Keratinocyte (primary cell): ENCODE data around the gene FADS3. TPM values are rescaled to one million over a fixed set of nuclear protein-coding genes. Genes with fewer than 3 reads are reported as not detected.

Source experiments
- DNase-seq: peaks from one replicate; pipeline ENCODE4 v3.0.0-alpha.2; 2011; ENCODE audit warnings: low read depth, missing footprints, low spot score
- FAIRE-seq: peaks from 2 replicates; lab custom pipeline; 2011; peaks lifted over from hg19 to GRCh38; lab: Jason Lieb, UNC
- H2AFZ ChIP-seq: 2 replicates; pipeline ENCODE4 v1.6.0; 2012; ENCODE audit warnings: low read length, control low read depth, inconsistent platforms; ENCODE audit not compliant: control insufficient read depth
- H3K27ac ChIP-seq: 2 replicates; pipeline ENCODE4 v1.5.1; 2011; ENCODE audit warnings: low read length; ENCODE audit not compliant: control insufficient read depth, insufficient read depth
- H3K27me3 ChIP-seq: 3 replicates; pipeline ENCODE4 v1.6.0; 2011; ENCODE audit warnings: low read length; ENCODE audit not compliant: control insufficient read depth, insufficient read depth; ENCODE audit errors: extremely low read depth
- H3K36me3 ChIP-seq, 2 experiments: 2 replicates in 1 of 2; 3 replicates in 1 of 2; pipeline ENCODE4 v1.5.1; 2011; ENCODE audit warnings: low read length in 2 of 2, mild to moderate bottlenecking in 1 of 2; ENCODE audit not compliant: control insufficient read depth in 2 of 2, insufficient read depth in 2 of 2; ENCODE audit errors: extremely low read depth in 1 of 2
- H3K4me1 ChIP-seq: 3 replicates; pipeline ENCODE4 v1.5.1; 2011; ENCODE audit warnings: low read length; ENCODE audit not compliant: control insufficient read depth, insufficient read depth; ENCODE audit errors: extremely low read depth
- H3K4me2 ChIP-seq: 3 replicates; pipeline ENCODE4 v1.6.0; 2011; ENCODE audit warnings: low read depth, low read length; ENCODE audit not compliant: control insufficient read depth, insufficient read depth; ENCODE audit errors: extremely low read depth
- H3K4me3 ChIP-seq, 3 experiments: fragments of 200-600 bp in 1 of 3; sonication (generic) in 1 of 3; 2 replicates in 2 of 3; 3 replicates in 1 of 3; pipeline ENCODE4 v1.5.1; 2011 to 2016; ENCODE audit warnings: low read length in 3 of 3, mild to moderate bottlenecking in 3 of 3, control low read depth in 2 of 3, inconsistent platforms in 1 of 3, low read depth in 1 of 3, mixed read lengths in 1 of 3, mixed run types in 1 of 3, moderate library complexity in 1 of 3; ENCODE audit not compliant: control insufficient read depth in 2 of 3, insufficient read depth in 2 of 3; ENCODE audit errors: extremely low read depth in 1 of 3
- H3K79me2 ChIP-seq: 2 replicates; pipeline ENCODE4 v1.6.0; 2012; ENCODE audit warnings: low read length; ENCODE audit not compliant: control insufficient read depth, insufficient read depth
- H3K9ac ChIP-seq: 3 replicates; pipeline ENCODE4 v1.6.0; 2011; ENCODE audit warnings: low read length; ENCODE audit not compliant: control insufficient read depth, insufficient read depth; ENCODE audit errors: extremely low read depth
- H3K9me1 ChIP-seq: 3 replicates; pipeline ENCODE4 v1.6.0; 2011; ENCODE audit warnings: low read length; ENCODE audit not compliant: control insufficient read depth, insufficient read depth; ENCODE audit errors: extremely low read depth
- H3K9me3 ChIP-seq: 2 replicates; pipeline ENCODE4 v1.5.1; 2012; ENCODE audit warnings: low read depth, low read length; ENCODE audit not compliant: control insufficient read depth
- H4K20me1 ChIP-seq: 3 replicates; pipeline ENCODE4 v1.6.0; 2011; ENCODE audit warnings: low read length; ENCODE audit not compliant: control insufficient read depth, insufficient read depth; ENCODE audit errors: extremely low read depth
- CTCF ChIP-seq, 3 experiments: IDR thresholded peaks in 1 of 3; conservative IDR thresholded peaks in 1 of 3; optimal IDR thresholded peaks in 1 of 3; 2 replicates in 2 of 3; 3 replicates in 1 of 3; pipeline versions ENCODE3 to v1.5.1; 2011; ENCODE audit warnings: low read length in 3 of 3, mild to moderate bottlenecking in 3 of 3, moderate library complexity in 2 of 3, control low read depth in 1 of 3, inconsistent platforms in 1 of 3; ENCODE audit not compliant: insufficient read depth in 2 of 3; ENCODE audit errors: extremely low read depth in 1 of 3
- EZH2 ChIP-seq: IDR thresholded peaks from one replicate; pipeline ENCODE4 v1.6.1; 2012; ENCODE audit warnings: inconsistent platforms, mild to moderate bottlenecking, low read length, moderate library complexity
- dilution Hi-C: fragments of 300-500 bp; cut with MboI; formaldehyde crosslinking; loops from one replicate; pipeline ENCODE4 v1.7.0; 2020; ENCODE audit warnings: low sequenced_read_pairs; ENCODE audit not compliant: extremely low pct_ligation_motif_present
- polyA plus RNA-seq, 5 experiments: library from polyadenylated mRNA; depleted of rRNA in 3 of 5; stranded (reverse) in 3 of 5; stranded (forward) in 1 of 5; unstranded in 1 of 5; fragments of >200 nt; gene quantifications; 1 replicate in 1 of 5; 2 replicates in 3 of 5; 3 replicates in 1 of 5; pipeline versions ENCODE4 v1.2.1 to v1.2.3, GENCODE V29; 2011 to 2012; ENCODE audit warnings: missing spikeins in 2 of 5, low read depth in 1 of 5, low replicate concordance in 1 of 5

Gene FADS3
- polyA plus RNA-seq, 1 donor (not counting 4 experiments of a cell fraction or from before 2014, with no cell fraction given), result 33.9 TPM

- TF ChIP-seq CTCF (optimal IDR thresholded peaks at IDR 0.05 in 1 of 3, IDR thresholded peaks at IDR 0.05 in 1 of 3, conservative IDR thresholded peaks at IDR 0.05 in 1 of 3; ENCODE audit: extremely low read depth in 1 of 3, insufficient read depth in 2 of 3, low read length in 3 of 3), result no peak
- no peak for TF ChIP-seq EZH2
- Histone ChIP-seq H3K27me3 (no peaks in the 10 kb centered on the region), H3K9me3 (no peaks in the 10 kb centered on the region), H2AFZ (no peak overlapping the region), H3K9ac (no peak overlapping the region), H3K4me3 (no peak overlapping the region), H3K27ac (no peak overlapping the region), H3K4me1 (no peaks in the 10 kb centered on the region), H3K9me1 (no peaks in the 10 kb centered on the region), H3K36me3 (peaks cover 29 to 49% of the 10 kb centered on the region in 2 experiments), H4K20me1 (peaks cover 2% of the 10 kb centered on the region), H3K4me2 (no peak overlapping the region), H3K79me2 (no peaks in the 10 kb centered on the region)
- DNase-seq, result no peak
- dilution Hi-C loops, result no loop called here
- no peak for FAIRE-seq
Measured at GRCh38 chr11:61851900-61852295, 39.4 kb downstream of the FADS3 start.

- Histone ChIP-seq H3K4me1 (no peaks in the 10 kb centered on the region), H3K27ac (no peak overlapping the region), H4K20me1 (peaks cover 2% of the 10 kb centered on the region), H3K36me3 (peaks cover 24 to 51% of the 10 kb centered on the region in 2 experiments), H3K9ac (no peak overlapping the region), H3K79me2 (no peaks in the 10 kb centered on the region), H3K9me3 (no peaks in the 10 kb centered on the region), H3K27me3 (no peaks in the 10 kb centered on the region), H3K9me1 (no peaks in the 10 kb centered on the region), H2AFZ (no peak overlapping the region), H3K4me2 (no peak overlapping the region), H3K4me3 (no peak overlapping the region)
- no peak for DNase-seq
- no peak for FAIRE-seq
- TF ChIP-seq EZH2, result no peak
- no peak for TF ChIP-seq CTCF (optimal IDR thresholded peaks at IDR 0.05 in 1 of 3, IDR thresholded peaks at IDR 0.05 in 1 of 3, conservative IDR thresholded peaks at IDR 0.05 in 1 of 3; ENCODE audit: extremely low read depth in 1 of 3, insufficient read depth in 2 of 3, low read length in 3 of 3)
- dilution Hi-C loops, result no loop called here
Measured at GRCh38 chr11:61851113-61851899, 40.0 kb downstream of the FADS3 start.
